A204.1 (cell line): ENCODE data around the gene VLDLR.

Experiments used
- FAIRE-seq: peaks from 2 replicates; lab custom pipeline; 2012; peaks lifted over from hg19 to GRCh38; lab: Jason Lieb, UNC

Gene VLDLR

DNA sequence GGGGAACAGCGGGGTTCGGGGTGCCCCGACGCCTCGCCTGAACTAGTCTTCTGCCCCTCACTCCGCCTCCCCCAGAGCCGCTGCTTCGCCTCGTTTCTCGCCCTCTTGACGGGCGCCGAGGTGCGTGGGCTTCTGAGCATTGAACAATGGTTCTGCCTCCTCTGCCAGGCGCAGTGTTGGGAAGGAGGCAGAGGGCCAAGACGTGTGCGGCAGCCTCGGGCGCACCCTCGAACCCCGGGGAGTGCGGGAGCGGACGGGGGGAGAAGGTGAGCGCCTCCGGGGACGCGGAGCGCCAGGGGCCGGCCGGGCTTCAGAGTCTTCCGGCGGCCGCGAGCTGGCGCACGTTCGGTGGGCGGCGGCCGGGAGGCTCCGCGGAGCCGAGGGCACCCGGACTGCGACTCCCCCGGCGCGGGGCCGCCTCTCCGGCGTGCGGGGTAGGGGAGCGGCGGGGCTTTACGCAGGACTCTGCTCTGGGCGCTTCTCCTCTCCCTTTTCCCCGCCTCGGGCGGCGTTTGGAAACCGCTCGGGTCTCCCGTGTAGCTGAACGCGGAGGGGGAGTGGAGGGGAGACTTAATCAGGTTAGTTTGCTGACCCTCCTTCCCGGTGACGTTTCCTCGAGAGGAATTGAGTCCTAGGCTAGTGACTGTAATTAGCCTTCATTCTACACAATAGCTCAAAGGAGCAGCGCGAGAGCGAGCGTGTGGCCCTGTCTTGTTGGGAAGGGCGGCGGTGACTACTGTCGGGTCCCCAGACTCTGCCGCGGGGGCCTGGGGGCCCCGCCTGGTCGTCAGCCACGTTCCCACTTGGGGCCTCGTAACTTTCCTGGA, 1.1 kb downstream of the VLDLR start:
- FAIRE-seq = no peak

DNA sequence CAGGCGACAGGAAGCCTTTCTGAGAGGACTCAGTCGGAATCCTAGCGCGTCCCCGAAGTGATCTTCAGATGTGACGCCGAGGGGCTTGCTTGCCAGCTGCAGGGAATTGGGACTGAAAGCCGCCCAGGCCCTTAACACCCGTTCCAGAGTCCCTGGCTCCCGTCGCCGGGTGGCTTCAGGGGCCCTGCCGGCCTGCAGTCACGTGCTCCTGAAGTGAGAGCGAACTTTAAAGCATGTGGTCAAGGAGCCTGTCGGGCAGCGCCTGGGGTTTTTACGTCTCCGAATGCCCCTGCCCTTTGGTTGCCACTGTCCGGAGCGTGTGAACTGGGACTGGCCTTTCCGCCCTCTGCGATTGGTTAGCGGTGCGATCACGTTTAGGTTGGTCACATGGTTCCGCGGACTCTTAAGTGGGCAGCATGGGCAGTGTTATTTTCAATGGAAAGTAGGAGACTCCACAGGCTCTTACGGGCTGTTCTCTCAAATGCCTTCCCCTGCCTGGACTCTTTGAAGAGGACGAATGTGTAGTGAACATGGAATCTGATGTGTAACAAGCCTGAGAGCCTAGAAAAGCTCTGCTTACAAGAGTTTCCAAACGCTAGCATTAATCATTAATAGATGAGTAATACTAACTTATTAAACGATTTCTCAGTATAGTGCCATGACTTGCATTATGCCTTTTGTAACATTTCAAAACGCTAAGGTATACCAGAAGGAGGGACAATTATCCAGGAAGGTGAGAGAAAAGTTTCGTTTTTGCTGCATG, 1.9 kb downstream of the VLDLR start:
- FAIRE-seq = no peak

DNA sequence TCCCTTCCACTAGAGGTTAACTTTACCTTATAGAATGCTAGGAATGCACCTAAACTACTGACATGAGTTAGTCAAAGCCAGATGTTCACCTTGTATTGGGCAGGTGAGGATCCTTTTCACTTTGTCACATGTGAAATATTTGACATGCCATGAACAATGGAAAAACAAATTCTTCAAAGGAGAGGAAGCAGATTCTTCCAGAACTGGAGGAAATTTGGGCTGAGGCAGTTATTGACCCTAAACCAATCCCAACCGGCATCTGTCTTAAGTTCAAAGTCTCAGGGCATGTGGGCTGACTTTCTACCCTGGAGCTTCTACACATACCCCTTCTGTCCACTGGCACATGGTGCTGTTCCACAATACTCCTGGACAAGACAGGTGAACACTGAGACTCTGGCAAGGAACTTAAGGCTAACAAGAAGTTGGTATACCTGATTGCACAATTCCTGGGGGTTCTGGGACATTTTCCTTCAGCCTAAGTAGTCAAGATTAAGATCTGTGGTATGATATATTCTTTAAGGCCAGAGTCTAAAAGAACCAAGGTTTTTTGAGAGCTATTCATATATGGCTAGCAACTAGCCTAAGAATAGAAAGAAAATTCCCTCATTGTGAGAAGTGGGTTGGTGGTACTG, 2.6 kb downstream of the VLDLR start:
- no peak for FAIRE-seq

DNA sequence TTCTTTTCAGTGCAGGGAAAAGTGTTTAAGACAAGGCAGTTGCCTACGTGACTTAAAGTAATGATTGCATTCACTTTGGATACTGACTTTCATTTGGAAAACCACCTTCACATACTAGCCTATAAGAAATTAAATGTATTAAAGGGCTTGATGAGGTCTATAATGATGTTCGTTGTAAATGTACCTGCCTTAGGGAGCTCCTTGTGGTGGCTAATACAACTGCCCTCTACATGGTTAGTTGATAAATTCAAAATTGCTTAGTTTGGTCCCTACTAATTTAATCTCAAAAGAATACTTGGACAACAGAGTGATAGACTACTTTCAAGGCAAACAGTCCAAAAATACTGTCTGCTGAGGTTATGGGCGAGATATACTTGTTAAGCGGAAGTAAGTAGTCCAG, 3.8 kb downstream of the VLDLR start:
- no peak for FAIRE-seq

DNA sequence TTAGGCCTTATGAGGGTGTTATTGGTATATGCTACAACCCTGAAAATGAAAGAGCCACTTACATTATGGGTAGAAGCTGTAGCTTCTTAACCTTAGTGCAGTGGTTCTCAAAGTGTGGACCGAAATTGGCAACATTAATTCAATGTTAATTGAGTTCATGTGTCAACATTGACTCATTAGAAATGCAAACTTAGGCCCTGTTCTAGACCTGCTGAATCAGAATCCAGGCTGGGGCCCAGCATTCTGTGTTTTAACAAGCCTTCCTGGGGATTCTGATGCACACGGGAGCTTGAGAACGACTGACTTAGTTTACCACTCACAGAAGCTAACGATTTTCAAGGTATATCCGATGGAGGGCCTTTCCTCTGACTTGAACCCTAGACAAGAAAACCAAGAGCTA, 7.3 kb downstream of the VLDLR start:
- FAIRE-seq = no peak

DNA sequence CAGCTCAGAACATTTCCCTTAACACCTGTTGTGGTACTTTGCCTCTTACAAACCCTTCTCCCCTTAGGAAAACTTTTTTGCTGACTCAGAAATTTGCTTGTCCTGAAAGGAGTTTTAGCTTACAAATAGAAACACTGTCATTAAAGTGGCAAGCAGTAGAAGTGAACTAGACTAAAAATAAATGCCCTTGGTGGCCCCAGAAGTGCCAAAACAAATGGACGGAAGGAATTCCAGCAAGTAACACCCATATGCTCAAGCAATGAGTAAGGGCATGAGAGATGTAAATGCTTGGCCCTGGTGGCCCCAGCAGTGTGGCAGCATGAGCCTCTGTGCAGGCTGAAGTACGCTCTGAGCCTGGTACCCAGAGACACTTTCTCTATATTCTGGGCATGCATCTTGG, 8.6 kb downstream of the VLDLR start:
- no peak for FAIRE-seq

DNA sequence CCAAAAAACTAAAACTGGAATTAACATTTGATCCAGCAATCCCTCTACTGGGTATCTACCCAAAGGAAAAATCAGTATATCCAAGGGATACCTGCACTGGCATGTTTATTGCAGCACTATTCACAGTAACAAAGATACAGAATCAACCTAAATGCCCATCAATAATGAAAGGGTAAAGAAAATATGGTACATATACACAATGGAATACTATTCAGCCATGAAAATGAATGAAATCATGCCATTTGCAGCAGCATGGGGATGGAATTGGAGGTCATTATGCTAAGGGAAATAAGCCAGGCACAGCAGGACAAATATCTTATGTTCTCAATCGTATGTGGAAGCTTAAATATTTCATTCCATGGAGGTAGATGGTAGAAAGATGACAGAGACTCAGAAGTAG, 9.7 kb downstream of the VLDLR start:
- FAIRE-seq = no peak

DNA sequence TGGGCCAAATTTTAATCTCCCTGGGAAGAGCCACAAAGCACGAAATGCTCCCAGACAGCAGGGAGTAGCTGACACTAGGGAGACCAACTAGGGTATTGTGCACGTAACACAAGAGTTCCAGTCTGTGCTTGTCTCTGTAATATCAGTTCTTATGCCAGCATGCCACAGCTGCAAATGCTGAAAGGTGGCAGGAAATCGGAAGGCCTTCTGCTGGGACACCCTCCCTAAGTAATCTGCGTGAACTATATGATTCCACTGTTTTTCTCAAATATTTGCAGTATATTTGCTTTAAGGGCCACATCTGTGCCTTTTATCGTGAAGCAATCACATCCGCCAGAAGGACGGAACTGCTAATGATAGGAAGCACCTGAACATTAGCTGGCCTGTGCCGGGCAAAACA, 12.6 kb downstream of the VLDLR start:
- FAIRE-seq = no peak

DNA sequence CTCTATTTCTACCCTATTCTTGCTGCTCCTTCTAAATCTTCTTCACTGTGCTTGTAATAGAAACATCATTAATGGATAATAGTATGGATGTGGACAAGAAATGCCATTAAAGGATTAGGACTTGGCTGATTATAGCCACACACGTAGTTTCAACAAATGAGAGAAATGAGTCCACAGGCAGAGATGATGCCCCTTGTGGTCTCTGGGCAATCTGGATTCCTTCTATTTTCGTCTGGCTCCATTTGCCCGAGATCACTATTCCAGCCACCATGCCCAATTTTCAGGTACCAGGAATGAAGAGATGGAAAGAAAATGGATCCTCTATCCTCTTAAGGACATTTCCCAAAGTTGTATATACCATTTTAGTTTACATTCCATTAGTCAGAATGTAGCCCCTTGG, 13.2 kb downstream of the VLDLR start:
- no peak for FAIRE-seq

DNA sequence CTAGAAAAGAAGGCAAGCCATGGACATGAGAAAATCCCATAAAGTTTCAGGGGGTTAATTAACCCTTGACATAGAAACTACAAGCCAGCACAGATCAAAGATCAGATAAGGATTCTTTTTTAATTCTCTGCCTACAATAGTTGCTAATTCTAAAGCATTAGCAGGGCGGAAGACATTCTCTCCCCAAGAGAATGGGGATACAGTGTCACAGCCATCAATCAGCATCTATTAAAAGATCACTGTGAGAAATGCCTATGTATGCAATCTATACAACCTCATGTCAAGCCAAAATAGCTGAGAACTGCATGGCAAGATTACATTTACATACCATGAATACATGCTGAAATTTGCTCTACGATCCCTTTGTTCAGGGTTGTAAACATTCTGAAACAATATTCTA, 14.3 kb downstream of the VLDLR start:
- no peak for FAIRE-seq

DNA sequence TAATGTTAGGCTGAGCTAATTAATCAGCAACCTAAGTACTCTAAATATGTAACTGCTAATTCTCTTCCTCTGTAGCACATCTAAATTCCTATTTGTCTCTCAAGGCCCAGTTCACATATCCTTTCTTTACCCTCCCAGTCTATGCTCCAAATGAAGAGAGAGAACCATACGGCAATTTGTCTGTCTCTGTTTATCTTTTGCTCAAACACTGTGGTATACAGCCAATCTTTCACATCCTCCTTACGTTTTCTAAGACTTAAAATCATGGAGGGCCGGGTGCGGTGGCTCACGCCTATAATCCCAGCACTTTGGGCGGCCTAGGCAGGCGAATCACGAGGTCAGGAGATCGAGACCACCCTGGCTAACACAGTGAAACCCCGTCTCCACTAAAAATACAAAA, 15.8 kb downstream of the VLDLR start:
- no peak for FAIRE-seq

DNA sequence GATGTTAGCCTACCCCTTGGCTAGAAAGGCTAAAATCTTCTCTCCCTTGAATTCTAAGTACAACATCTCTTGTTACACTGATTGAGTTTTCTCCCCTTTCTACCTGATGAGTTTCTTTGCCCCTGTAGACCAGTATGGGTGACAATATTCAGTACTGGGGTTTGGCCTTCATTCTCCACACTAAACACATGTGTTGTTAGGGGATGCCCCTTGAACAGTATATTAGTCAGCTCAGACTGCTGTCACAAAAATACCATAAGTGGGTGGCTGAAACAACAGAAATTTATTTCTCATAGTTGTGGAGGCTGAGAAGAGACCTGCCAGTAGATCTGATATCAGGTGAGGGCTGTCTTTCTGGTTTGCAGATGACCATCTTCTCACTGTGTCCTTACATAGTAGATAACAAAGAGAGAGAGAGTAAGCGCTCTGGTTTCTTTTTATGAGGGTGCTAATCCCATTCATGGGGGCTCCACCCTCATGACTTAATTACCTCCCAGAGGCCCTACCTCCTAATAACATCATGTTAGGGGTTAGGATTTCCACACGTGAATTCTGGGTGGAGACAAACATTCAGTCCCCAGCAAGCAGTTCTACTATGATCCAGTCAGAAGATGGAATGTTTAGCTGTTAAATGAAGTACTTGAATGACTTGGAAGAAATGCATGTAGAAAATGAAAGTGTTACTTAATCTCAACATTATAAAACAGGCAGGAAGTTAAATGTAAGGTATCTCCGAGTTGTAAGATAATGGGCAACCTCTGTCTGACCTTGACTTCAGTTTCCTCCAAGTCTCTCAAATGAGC, 17.5 kb downstream of the VLDLR start:
- no peak for FAIRE-seq

DNA sequence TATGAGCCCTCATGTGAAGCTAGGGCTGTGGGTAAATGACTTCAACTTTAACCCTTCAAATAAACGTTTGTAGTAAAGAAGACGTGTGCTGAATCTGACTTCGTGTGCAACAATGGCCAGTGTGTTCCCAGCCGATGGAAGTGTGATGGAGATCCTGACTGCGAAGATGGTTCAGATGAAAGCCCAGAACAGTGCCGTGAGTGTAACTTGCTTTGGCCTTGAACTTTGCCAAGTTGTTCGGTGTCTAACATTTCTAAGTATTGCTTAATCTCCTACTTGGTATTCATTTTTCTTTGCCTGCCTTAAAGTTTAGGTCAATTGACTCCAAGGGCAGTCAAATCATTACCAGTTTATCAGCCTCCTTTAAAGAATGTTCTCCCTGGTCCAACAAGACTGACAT, 18.2 kb downstream of the VLDLR start:
- FAIRE-seq = no peak

DNA sequence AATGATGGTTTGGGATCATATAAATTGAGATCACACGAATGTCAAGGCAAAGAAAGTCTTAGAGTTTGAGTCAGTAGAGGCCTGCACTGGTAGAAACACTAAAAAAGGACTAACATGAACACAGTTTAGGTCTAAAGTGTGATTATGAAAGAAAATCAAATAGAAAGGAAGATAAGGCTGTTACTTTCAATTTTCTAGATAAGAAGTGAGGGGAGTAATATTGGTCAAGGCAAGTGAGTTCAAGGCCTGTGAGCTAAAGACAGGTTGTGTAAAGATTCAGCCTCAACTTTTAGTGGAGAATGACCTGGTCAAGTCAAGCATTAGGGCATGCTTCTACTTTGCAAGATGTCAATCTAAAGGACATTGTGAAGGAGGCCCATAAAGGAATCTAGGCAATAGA, 19.0 kb downstream of the VLDLR start:
- no peak for FAIRE-seq

DNA sequence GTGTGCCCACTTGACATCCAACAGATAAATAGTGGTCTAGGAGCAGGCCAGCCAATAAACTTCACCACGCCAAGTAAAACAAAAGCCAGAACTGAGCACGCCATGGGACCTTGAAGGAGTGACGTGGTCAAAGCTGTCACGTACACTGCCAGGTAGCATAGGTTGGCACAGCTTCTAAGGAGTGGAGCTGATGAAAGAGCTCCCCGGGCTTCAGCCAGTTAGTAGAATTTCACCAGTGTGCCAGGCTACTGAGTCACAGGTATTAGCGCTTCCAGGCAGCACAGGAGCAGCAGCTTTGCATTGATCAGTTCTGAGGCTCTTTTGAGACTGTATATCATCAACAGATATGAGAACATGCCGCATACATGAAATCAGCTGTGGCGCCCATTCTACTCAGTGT, 19.4 kb downstream of the VLDLR start:
- no peak for FAIRE-seq

DNA sequence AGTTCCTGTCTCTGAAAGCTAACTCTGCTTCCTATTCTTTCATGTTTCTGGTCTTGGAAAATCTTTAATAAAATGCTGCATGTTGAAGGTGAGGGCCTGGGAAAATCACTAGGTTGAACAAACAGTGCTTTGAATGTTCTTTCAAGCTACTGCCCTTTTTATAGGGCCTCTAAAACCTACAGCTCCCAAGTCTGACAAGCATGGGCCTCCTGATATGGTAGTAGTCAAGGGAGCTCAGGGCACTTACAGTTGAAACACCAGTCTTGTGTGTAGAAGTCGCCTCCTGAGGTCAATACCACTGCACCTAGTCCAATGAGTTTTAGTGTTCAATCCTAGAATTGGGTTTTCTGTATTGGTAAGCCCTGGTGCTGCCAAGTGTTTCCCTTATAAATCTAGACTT, 20.5 kb downstream of the VLDLR start:
- FAIRE-seq = no peak

DNA sequence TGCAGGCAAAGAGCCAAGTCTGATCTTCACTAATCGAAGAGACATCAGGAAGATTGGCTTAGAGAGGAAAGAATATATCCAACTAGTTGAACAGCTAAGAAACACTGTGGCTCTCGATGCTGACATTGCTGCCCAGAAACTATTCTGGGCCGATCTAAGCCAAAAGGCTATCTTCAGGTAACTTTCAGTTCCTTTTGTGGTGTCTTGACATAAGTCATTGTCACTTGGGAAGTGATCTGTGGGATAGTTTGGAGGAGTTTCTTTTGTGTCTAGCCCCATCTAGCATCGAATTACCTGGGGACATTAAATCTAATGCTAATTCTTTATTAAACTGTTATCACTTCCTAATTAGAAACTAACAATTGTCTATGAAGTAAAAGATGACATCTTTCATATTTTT, 24.0 kb downstream of the VLDLR start:
- no peak for FAIRE-seq

DNA sequence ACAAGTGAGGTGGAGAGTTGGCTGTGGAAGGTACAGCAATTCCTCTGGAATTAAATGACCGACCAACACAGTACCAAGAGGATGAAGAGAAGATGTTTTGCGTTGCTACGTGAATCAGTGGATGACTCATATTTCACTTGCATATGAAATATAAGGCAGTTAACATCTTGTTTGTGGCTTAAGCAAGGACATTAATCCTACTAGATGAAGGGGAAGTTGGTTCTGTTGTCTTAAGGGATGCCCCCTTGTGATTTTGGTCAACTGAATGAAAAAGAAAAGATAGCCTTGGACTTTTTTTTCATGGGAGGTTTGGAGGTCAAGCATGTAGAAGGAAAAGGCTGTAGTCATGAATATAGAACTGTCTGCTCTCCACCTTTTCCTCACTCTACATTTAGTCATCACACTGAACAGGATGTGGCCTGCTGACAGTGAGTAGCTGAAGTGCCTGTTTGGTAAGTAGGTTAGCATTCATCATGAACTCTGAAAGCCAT, 33.9 kb downstream of the VLDLR start:
- FAIRE-seq = no peak

DNA sequence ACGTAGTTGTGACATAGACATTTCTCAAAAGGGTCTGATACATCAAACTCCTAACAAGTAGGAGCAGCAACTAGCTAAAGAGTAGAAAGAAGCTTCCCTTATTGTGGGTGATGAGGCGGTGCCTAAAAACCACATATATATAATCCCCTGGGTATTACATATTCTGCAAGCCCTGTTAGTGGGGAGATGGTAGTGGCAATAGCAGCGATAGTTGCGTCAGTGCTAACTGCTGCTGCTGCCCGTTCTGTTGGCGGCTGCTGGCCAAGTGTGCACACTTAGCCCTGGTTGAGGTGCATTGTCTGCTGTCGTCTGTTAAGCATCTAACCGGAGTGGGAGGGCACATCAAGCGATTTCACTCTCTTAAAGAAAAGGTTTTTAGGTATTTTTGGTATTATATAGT, 35.8 kb downstream of the VLDLR start:
- FAIRE-seq = no peak

DNA sequence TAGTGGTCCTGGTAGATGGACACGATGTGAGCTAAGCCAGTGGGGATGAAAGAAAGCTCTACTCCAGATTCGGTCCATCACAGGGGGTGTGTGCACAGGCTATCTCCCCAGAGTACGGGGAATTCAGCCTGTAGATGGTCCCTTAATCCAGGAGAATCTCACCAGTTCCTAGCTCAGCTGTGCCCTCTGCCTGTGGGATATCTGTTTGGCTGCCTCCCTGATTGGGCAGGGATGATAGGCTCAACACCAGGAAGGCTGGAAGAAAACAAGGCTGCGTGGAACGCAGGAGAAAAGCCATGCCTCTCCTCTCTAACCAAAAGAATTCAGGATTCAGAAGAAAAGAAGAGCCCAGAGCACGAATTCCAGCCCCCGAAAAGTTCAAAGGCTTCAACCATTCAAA, 40.9 kb downstream of the VLDLR start:
- FAIRE-seq = no peak

DNA sequence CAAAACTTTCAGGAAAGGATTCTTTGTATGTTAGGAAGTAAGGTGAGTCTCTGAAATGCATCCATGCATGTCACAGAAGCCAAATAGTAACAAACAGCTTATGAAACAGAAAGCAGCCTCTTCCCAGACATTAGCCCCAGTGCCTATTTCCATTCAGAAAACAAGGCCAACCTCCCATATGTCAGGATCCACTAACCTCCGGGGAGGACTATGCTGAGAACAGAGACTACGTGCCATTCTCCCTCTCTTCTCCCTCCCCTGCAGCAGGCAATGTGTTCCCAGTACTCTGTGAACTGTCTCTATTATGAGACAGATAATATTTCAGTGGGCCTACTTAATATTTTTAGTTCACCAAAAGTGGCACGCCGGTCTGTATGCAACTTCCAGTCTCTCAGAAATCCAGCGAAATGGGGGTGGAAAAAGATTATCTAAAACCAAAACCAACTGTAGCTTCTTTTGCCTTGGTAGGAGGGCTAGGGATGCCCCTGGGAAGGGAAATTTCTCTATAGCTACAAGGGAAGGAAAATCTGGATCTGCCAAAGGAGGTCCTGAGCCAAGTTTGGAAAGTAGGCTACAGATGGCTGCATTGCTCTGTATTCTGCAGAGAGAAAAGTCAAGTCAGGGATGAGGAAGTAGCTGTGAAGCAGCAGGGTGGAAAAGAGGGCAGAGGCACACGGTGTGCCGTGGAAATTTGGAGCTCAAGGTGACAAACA, 42.0 kb downstream of the VLDLR start:
- no peak for FAIRE-seq
